Inflammatory macrophage treated with lipopolysaccharide for 1 hour (primary cell): ENCODE results near the gene TDRD12.
"Not testable (repeated sequence)": the region's sequence is repeated elsewhere in the genome, so short reads cannot be mapped to it uniquely, and the experiment has no call there.

Source experiments
- DNase-seq, 2 donors: peaks; one replicate each; pipeline ENCODE4 v3.0.0-alpha.2; 2020 to 2022

The TDRD12 gene

DNA sequence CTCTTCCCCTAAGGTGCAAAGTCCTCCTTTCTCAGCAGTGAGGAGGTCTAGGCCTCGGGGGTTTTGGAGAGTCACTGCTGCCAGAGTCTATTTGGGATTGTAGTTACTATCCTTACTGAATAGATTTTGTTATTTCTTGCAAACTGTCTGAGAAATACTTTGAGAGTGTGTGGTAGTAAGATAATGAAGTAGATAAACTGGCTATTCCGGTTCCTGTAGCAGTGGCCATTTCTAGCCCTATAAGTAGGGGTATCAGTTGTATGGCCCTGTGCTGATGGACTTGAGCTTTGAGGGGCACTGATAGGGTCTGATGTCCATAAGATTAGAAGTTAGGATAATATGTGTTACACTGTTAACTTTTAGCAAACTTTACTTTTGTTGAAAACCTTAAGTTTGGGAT, 25.3 kb upstream of the TDRD12 start:
- not testable (repeated sequence) for DNase-seq

DNA sequence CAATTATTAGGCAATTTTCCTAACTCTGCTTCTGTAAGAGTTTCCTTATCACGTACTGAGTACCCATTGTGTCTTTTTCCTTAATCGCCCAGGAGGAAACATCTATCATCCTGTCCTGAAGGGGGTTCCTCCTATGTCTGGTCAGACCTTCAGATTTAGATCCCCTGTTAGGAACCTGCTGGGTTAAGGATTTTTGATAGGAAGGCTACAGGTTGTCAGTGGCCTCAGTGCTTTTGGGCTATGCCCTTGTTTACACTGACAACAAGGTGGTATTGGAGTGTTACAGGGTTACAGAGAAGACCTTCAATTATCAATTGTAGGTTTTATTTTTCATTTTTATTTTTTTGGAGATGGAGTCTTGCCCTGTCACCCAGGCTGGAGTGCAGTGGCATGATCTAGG, 24.7 kb upstream of the TDRD12 start:
- DNase-seq: not testable (repeated sequence)

DNA sequence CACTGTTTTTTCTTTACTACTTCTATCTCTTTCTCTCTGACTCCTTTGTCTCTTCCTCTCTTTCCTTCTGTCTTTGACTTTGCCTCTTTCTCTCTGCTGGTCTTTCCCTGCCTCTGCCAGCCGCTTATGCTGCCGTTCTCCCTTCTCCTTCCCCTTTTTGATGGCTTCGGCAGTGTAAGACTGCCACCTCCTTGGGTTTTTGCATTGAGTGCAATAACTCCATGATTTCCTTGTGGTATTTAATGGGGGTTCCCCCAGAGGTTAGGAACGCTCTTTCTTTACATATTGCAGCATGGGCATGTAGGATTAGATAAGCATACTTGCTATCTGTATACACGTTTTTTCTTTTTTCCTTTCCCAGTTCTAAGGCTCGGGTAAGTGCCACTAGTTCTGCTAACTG, 24.1 kb upstream of the TDRD12 start:
- DNase-seq: peak; percentile 84 to 91

DNA sequence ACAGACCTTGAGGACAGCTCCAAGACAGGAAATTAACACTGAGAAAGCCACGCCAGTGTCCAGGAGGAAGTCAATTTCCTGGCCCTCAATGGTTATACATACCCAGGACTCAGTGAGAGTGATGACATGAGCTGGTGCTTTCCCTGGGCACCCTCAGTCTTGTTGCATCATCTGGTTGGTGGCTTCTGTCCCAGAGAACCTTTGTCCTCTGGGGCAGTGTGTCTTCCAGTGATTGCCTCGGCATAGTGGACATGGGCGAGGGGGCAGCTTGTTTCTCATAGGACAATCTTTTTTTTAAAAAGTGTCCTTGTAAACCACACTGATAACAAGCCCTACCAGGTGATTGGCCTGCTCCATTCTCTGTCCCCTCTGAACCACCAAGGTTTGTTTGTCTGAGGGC, 22.8 kb upstream of the TDRD12 start:
- DNase-seq: peak; percentile 86 to 92

DNA sequence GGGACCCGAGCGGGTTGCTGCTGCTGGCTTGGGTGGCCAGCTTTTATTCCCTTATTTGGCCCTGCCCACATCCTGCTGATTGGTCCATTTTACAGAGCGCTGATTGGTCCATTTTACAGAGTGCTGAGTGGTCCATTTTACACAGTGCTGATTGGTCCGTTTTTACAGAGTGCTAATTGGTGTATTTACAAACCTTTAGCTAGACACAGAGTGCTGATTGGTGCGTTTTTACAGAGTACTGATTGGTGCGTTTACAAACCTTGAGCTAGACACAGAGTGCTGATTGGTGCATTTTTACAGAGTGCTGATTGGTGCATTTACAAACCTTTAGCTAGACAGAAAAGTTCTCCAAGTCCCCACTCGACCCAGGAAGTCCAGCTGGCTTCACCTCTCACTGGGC, 19.4 kb upstream of the TDRD12 start:
- not testable (repeated sequence) for DNase-seq

DNA sequence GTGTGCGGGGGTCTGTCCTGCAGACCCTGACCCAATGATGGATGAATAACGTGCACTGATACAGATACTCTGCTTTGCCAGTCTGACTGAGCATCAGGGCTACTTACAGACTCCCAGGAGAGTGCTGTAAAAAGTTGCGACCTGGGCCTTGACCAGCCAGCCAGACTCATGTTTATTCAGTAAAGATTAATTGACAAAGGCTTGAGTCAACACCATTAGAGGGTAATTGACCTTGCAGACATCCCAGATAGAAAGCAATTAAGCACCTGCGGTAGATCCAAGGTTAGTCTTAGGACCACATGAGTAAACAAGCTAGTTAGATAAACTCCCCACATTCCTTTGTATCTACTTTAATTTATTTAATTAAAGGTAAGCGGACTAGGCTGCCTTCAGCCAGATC, 17.6 kb upstream of the TDRD12 start:
- DNase-seq: no peak

DNA sequence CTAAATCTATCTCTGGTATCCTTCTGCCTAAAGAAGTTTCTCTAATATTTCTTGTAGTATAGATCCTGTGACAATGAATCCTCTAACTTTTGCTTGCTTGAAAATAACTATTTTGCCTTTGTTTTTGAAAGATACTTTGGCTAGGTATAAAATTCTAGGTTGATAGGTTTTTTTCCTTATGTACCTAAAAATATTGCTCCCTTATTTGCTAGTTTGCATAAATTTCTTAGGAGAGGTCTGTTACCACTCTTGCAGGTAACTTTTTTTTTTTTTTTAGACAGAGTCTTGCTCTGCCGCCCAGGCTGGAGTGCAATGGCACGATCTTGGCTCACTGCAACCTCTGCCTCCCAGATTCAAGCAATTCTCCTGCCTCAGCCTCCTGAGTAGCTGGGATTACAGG, 15.6 kb upstream of the TDRD12 start:
- DNase-seq: not testable (repeated sequence)

DNA sequence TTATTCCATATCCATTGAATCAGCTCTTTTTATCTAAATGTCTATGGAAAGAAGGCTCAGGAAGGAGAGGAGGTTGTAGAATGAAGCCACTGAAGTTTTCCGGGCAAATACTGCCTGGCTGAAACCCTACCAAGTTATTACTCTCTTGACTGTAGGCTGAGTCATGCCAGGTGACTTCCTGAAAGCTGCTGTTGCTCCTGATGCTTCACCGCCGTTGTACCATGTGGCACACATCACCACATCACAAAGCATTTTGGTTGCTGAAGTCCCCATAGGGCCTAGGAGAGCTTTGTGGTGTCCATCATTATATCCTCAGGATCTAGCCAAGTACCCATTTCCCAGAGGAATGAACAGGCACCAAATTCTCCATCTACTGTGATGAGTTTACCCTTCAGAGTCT, 11.1 kb upstream of the TDRD12 start:
- DNase-seq: no peak

DNA sequence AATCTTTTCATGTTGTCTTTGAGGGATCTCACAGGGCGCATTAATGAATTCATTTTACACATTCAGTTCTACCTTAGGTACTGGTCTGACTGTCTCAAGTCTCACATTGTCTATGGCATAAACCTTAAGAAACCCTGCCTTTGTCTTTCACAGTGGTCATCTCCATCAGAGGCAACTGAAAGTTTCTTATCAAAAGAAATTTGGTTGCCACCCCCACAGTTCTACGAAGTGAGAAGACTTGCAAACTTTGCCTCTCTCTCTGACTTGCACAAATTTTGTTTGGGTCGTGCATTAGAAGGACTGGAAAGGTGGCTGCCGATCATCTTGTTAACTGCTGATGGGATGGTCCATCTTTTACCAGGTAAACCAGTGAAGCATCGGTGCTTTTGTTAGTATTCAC, 10.5 kb upstream of the TDRD12 start:
- no peak for DNase-seq

DNA sequence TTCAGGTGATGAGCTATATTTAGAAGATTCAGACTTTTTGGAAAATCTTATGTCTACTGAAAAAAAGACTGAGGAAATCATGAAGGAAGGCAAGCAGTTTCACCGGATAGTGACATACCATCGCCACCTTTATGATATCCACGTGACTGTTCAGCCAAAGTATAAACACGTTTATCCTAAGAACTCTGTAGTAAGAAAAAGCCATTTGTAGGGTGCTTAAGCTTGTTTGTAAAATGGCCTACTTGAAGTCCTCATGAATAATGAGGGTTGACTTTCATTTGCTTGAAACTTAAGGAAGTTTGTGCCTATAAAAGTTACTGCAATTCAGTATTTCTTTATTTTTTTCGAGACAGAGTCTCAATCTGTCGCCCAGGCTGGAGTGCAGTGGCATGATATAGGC, 7.8 kb upstream of the TDRD12 start:
- DNase-seq: no peak

DNA sequence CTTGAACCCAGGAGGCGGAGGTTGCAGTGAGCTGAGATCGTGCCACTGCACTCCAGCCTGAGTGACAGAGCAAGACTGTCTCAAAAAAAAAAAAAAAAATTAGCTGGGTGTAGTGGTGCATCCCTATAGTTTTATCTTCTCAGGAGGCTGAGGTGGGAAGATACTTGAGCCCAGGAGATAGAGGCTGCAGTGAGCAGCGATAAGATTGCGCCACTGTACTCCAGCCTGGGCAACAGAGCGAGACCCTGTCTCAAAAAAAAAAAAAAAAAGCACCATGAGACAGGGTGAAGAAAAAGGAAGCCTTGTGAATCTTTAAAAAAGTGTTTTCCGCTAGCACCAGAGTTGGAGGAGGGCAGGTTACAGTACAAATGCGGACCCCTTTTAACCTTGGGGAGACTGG, 3.4 kb upstream of the TDRD12 start:
- not testable (repeated sequence) for DNase-seq

DNA sequence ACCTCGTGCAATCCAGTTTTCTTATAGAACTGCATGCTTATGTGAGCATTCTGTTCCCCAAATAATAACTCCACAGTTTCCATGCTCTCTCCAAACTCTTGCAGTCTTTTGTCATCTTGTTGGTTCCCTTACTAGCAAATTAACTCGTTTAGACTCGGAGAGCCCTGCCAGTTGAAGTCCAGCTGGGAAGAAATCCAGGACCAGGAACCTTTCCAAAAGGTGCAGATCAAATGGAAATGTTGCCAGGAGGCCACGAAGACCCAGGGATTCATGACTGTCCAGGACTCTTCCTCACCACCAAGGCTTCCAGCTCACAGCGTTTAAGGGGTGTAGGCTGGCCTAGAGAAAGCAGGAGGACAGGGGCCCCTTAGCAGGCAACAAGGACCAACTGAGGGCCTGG, 2.1 kb upstream of the TDRD12 start:
- no peak for DNase-seq

DNA sequence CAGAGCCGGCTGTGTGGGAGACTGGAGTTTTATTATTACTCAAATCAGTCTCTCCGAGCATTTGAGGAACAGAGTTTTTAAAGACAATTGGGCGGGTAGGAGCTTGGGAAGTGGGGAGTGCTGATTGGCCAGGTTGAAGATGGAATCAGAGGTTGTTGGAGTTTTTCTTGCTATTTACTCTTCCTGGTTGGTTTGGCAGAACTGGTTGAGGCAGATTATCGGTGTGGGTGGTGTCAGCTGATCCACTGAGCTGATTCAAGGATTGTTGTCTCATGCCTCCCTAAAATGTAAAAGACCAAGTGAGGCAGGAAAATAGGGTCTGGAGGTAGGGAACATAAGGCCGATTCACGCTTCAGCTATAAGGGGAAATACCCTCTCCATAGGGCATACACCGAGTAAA, 1.3 kb upstream of the TDRD12 start:
- DNase-seq: peak in 1 of 2 donors; percentile 14

DNA sequence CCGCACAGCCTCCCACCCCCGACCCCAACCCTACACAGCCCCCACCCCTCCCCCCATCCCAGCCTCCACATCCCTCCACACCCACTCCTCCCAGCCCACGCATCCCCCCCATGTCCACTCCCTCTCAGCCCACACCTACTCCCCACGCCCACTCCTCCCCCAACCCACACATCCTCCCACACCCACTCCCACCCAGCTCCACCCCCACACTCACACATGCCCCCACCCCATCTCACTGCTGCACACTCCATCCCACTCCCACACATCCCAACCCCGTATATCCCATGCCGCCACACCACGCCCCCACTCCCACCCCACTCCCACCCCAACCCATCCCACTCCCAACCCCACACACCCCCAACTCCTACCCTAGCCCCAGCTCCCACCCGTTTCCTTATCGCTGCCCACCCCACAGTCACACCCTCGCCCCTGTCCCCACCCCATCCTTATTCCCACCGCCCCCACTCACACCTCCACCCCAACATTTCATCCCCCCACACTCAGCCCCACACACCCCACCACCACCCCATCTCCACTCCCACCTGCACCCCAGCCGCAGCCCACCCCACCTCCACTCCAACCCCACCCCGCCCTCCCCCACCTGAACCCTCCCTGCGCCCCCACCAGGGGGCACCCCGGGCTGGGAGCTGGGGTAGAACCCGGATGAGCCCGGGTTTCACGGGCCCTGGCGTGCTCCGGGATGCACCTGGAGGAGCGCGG, 809 bp downstream of the TDRD12 start:
- DNase-seq: no peak

DNA sequence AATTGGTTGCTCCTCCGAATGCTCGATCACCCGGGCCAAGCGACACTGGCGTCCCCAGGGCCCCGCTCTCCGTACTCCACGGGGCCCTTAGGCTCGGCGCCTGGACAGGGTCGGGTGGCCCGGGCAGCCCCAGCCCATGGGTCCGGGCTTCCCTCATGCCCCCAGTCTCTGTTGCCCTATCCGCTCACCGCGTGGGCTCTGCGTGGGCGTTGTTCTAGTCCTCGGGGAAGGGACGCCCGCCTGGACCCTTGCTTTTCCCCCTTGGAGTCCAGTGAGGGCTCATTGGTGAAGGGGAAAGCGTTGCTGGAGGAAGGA, 1.3 kb downstream of the TDRD12 start:
- DNase-seq: no peak

DNA sequence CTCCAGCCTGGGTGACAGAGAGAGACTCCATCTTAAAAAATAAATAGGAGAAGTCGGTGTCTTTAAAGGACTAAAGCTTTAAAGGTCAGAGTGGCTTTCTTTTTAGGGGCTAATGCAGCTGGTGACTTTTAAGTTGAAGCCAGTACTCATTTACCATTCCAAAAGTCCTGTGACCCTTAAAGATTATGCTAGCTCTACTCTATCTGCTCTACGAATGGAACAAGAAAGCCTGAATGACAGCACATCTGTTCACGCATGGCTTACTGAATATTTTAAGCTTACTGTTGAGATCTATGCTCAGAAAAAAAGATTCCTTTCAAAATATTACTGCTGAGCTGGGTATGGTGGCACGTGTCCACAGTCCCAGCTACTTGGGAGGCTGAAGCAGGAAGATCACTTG, 16.4 kb downstream of the TDRD12 start:
- DNase-seq: no peak

DNA sequence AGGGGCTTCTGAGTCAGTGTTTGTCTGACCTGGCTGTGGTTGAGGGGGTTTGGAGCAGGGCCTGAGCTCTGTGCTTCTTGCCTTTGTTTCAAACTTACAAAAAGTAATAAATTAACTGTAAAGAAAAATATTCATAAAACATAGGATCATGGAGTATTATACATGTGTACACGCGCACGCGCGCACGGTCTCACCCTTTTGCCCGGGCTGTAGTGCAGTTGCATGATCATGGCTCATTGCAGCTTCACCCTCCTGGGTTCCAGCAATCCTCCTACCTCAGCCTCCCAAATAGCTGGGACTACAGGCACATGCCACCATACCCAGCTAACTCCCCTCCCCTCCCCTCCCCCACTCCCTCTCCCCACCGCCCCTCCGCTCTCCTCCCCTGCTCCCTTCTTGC, 23.5 kb downstream of the TDRD12 start:
- no peak for DNase-seq

DNA sequence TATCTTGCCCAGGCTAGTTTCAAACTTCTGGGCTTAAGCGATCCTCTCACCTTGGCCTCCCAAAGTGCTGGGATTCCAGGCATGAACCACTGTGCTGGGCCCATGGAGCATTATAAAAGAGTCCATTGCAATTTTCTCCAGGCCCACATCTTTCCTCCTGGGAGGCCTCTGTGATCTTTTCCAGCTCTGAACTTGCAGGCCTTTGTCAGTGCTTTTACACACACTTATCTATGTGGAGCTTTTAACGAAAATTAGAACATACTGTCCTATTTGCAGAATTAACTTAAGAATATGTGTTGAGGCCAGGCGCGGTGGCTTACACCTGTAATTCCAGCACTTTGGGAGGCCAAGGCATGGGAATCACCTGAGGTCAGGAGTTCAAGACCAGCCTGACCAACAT, 23.9 kb downstream of the TDRD12 start:
- no peak for DNase-seq

DNA sequence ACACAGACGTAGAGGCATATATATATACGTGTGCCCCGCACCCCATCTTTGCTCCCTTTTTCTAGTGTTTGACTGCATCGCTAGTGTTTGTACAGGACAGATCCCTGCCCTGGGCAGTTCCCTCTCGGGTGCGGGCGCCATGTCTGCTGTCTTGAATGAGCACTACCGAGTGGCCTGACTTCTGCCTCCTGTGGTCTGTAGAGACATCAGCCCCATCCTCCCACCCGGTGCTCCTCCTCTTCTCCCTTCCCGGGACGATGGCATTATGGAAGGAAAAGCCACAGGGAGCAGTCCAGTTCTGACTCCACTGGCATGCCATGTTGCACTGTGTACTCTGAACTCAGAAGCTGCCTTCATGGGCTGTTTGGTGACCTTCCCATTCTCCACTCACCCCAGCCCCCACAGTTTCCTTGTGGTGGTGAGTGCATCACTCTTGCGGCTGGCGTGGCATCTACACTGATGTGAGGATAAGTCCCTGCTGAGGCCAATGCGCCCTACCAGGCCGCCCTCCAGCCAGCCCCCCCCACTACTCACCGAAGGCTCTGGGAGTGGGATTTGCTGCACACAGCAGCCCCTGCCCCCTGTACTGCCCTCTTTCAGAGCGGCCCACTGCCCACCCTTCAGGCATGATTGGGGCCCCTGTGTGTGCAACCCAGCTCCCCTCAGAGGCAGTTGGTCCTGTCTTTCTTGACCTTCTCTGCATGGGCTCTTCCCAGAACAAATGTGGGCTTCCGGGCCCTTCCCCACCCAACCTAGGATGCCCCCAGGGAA, 25.2 kb downstream of the TDRD12 start:
- no peak for DNase-seq

DNA sequence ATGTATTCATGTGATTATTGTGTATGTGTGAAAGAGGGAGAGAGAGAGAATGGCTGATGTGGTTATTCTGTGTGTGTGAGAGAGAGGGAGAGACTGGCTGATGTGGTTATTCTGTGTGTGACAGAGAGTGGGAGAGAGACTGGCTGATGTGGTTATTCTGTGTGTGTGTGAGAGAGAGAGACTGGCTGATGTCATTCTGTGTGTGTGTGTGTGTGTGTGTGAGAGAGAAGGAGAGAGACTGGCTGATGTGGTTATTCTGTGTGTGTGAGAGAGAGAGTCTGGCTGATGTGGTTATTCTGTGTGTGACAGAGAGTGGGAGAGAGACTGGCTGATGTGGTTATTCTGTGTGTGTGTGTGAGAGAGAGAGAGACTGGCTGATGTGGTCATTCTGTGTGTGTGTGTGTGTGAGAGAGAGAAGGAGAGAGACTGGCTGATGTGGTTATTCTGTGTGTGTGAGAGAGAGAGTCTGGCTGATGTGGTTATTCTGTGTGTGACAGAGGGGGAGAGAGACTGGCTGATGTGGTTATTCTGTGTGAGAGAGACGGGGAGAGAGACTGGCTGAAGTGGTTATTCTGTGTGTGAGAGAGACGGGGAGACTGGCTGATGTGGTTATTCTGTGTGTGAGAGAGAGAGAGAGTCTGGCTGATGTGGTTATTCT, 26.2 kb downstream of the TDRD12 start:
- not testable (repeated sequence) for DNase-seq

DNA sequence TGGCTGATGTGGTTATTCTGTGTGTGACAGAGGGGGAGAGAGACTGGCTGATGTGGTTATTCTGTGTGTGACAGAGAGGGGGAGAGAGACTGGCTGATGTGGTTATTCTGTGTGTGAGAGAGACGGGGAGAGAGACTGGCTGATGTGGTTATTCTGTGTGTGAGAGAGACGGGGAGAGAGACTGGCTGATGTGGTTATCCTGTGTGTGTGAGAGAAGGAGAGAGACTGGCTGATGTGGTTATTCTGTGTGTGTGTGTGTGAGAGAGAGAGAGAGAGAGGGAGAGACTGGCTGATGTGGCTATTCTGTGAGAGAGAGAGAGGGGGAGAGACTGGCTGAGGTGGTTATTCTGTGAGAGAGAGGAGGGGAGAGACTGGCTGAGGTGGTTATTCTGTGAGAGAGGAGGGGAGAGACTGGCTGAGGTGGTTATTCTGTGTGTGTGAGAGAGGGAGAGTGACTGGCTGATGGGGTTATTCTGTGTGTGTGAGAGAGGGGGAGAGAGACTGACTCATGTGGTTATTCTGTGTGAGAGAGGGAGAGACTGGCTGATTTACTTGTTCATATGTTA, 27.1 kb downstream of the TDRD12 start:
- DNase-seq: not testable (repeated sequence)

DNA sequence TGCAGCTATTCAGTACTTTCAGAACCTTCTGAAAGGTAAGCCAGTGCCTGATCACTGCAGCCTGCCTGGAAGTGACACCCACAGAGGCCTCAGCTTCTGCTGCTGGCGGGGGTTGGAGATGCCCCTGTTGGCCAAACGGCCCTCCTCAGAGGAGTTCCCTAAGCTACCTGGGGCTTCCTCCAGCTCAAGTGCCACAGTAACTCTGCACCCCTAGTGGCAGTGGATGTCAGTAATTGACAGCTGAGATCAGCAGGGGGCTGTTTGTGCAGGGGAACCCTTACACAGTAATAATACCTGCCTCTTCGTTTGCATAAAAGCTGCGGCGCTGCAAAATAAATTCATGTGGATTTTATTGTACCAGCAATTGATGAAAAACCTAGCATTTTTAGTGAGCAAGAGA, 28.9 kb downstream of the TDRD12 start:
- no peak for DNase-seq

DNA sequence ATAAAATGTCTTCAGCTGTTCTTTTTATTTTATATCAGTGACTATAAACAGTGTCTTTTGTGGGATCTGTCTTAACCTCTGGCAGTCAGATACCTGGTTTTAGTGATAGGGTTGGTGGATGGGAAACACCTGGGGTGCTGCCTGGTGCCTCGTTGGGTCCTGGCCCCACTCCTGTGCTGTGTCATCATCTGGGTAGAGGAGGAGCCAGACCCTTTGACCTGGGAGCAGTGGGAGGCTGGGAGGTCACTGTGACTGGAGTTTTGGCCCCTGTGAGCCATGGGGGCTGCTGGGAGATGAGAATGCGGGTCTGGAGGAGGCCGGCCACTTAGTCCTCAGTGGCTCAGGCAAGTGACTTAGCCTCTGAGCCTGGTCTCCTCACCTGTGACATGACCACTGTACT, 29.4 kb downstream of the TDRD12 start:
- DNase-seq: no peak

DNA sequence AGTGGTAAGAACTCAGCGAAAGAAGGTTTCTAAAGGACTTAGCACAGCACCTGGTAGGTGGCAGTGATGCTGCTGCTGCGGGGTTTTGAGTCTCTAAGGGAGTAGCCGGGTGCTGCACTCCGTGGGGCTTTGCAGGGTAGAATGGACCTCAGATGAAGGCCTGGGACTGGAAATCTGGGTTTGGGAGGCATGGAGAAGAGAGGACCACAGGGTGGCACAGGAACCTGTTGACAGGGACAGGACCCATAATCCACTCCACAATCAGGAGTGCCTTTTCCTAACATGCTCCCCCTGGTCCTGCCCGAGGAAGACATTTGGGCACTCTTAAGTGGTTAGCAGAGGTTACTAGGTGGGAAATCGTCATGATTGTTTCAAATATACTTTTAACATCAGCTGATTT, 29.8 kb downstream of the TDRD12 start:
- no peak for DNase-seq
